Endothelial cell of umbilical vein (primary cell): ENCODE measurements around the gene PARVA.

ENCODE experiments used
- EZH2 ChIP-seq: IDR thresholded peaks from 2 replicates; pipeline ENCODE4 v1.6.1; 2012; ENCODE audit warnings: borderline replicate concordance, low read depth, mild to moderate bottlenecking, moderate library complexity, low read length, inconsistent platforms; ENCODE audit not compliant: severe bottlenecking
- FOS ChIP-seq: IDR thresholded peaks from 2 replicates; pipeline ENCODE4 v1.6.1; 2011; ENCODE audit warnings: mild to moderate bottlenecking, low read length, moderate library complexity, borderline replicate concordance; ENCODE audit not compliant: insufficient read depth
- GATA2 ChIP-seq: IDR thresholded peaks from 2 replicates; pipeline ENCODE4 v1.7.0; 2011; ENCODE audit warnings: low read depth, mild to moderate bottlenecking, moderate library complexity, mixed read lengths, low read length; ENCODE audit not compliant: insufficient read length, insufficient read depth
- JUN ChIP-seq: IDR thresholded peaks from 2 replicates; pipeline ENCODE4 v1.6.1; 2011; ENCODE audit warnings: borderline replicate concordance, low read depth; ENCODE audit not compliant: insufficient read length, insufficient read depth
- MYC ChIP-seq: IDR thresholded peaks from one replicate; pipeline ENCODE4 v1.6.1; 2011; ENCODE audit warnings: mild to moderate bottlenecking, low read depth, low read length
- POLR2A ChIP-seq: IDR thresholded peaks from 2 replicates; pipeline ENCODE4 v1.6.1; 2012; ENCODE audit warnings: low read depth, mild to moderate bottlenecking, control low read depth, low read length
- POLR2AphosphoS5 ChIP-seq: IDR thresholded peaks from 2 replicates; pipeline ENCODE4 v1.6.1; 2012; ENCODE audit warnings: low read depth, mild to moderate bottlenecking, control low read depth, low read length, moderate library complexity; ENCODE audit not compliant: insufficient read depth
- TF ChIP-seq, protein P1 (sequence below), 2 donors: IDR thresholded peaks; 1 replicate in 1 of 2; 2 replicates in 1 of 2; pipeline ENCODE4 v1.5.1; 2011; ENCODE audit warnings: low read length in 2 of 2, mild to moderate bottlenecking in 2 of 2, moderate library complexity in 2 of 2, control low read depth in 1 of 2, inconsistent platforms in 1 of 2, low read depth in 1 of 2; ENCODE audit not compliant: insufficient read depth in 1 of 2; ENCODE audit errors: extremely low read depth in 1 of 2
- TF ChIP-seq, protein P2 (sequence below): IDR thresholded peaks from 2 replicates; pipeline ENCODE4 v1.6.1; 2011; ENCODE audit not compliant: insufficient read depth, insufficient read length

DNA sequence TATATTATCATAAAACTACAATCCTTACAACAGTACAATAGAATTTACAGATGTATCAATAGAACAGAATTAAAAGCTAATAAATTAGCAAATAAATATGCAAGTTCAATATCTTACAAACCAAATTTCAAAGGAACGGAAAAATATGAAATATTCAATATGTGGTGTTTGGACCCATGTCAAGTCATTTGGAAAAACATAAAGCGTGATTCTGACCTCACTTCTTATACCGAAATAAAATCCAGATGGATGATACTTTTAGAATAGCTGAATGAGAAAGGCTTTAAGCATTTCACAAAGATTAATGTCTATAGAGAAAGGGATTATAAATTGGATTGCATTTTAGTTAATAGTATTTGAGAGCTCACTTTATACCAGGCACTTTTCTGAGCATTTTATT, 204.0 kb downstream of the PARVA start:
- TF ChIP-seq JUN (no peak), POLR2A (no peak), POLR2AphosphoS5 (no peak), GATA2 (no peak), EZH2 (no peak), MYC (no peak), FOS (no peak)
- TF ChIP-seq, protein P1, sequence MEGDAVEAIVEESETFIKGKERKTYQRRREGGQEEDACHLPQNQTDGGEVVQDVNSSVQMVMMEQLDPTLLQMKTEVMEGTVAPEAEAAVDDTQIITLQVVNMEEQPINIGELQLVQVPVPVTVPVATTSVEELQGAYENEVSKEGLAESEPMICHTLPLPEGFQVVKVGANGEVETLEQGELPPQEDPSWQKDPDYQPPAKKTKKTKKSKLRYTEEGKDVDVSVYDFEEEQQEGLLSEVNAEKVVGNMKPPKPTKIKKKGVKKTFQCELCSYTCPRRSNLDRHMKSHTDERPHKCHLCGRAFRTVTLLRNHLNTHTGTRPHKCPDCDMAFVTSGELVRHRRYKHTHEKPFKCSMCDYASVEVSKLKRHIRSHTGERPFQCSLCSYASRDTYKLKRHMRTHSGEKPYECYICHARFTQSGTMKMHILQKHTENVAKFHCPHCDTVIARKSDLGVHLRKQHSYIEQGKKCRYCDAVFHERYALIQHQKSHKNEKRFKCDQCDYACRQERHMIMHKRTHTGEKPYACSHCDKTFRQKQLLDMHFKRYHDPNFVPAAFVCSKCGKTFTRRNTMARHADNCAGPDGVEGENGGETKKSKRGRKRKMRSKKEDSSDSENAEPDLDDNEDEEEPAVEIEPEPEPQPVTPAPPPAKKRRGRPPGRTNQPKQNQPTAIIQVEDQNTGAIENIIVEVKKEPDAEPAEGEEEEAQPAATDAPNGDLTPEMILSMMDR (IDR thresholded peaks at IDR 0.05; ENCODE audit: extremely low read depth in 1 of 2, insufficient read depth in 1 of 2, low read depth in 1 of 2, low read length in 2 of 2), result no peak
- TF ChIP-seq, protein P2, sequence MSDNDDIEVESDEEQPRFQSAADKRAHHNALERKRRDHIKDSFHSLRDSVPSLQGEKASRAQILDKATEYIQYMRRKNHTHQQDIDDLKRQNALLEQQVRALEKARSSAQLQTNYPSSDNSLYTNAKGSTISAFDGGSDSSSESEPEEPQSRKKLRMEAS, result no peak
